SU-DHL-6 (cell line): Measurements from ENCODE around the gene TCF20.

Experiments
- EZH2phosphoT487 ChIP-seq: fragments of 200-600 bp; sonication (generic), shearing (Covaris generic); conservative IDR thresholded peaks from 2 replicates; pipeline ENCODE4 v1.6.1; 2018; ENCODE audit warnings: mild to moderate bottlenecking, antibody characterized with exemption, low read length, moderate library complexity, mixed read lengths
- TF ChIP-seq, protein P1 (sequence below): fragments of 200-600 bp; sonication (generic); IDR thresholded peaks from one replicate; pipeline ENCODE4 v1.5.1; 2017; ENCODE audit warnings: antibody characterized with exemption, mild to moderate bottlenecking, low read length, moderate library complexity; ENCODE audit not compliant: insufficient read depth, poor library complexity, severe bottlenecking

DNA sequence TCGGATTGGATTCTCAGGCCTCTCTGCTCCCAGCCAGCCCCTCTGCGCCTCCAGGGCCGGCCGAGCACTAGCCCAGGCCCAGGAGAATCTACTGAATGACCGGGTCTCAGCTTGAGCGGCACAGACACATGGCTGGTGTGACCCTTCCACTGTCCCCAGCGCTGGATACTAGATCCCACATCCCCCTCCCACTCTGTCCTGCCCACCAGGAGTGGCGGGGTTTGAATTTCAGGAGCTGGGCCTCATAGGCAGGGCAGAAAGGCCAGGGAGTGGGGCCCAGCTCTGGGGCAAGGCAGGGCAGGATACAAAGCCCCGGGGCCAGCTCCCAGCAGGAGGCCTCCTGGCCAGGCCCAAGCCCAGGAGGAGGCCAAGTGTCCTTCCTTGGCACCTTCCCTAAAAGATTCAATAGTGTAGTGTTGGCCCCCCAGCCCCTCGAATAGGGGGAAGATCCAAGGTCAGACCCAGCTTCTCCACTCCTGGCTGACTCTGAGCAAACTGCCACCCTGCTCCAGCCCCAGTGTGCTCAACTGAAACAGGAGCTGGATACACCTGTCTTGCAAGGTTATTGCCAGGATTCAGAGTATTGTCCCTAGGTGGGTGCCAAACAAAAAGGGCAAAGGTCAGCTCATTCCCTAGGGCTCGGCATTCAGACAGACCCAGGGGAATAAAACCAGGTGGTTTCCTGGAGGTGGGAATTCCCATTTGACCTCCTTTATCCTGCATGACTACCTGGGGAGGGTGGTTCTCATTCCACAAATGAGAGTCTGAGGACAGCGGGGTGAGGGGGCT is 22.5 kb upstream of the TCF20 start:
- no peak for TF ChIP-seq EZH2phosphoT487
- TF ChIP-seq, protein P1, sequence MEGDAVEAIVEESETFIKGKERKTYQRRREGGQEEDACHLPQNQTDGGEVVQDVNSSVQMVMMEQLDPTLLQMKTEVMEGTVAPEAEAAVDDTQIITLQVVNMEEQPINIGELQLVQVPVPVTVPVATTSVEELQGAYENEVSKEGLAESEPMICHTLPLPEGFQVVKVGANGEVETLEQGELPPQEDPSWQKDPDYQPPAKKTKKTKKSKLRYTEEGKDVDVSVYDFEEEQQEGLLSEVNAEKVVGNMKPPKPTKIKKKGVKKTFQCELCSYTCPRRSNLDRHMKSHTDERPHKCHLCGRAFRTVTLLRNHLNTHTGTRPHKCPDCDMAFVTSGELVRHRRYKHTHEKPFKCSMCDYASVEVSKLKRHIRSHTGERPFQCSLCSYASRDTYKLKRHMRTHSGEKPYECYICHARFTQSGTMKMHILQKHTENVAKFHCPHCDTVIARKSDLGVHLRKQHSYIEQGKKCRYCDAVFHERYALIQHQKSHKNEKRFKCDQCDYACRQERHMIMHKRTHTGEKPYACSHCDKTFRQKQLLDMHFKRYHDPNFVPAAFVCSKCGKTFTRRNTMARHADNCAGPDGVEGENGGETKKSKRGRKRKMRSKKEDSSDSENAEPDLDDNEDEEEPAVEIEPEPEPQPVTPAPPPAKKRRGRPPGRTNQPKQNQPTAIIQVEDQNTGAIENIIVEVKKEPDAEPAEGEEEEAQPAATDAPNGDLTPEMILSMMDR = no peak
